GM23338 (cell line): Measurements from ENCODE around the gene RABIF. TPM values are rescaled to one million over a fixed set of nuclear protein-coding genes. Genes with fewer than 3 reads are reported as not detected.

Source experiments
- ATAC-seq: fragments of 200-7000 bp; cut with Tn5 transposase; 3 replicates; pipeline ENCODE4 v1.9.1; 2020
- DNase-seq: peaks from one replicate; pipeline ENCODE4 v3.0.0-alpha.2; 2015; ENCODE audit warnings: low spot score
- H2AFZ ChIP-seq: fragments of 200-600 bp; sonication (generic); 2 replicates; pipeline ENCODE4 v1.8.0; 2016; ENCODE audit warnings: antibody characterized with exemption, mild to moderate bottlenecking, moderate library complexity
- H3F3A ChIP-seq: fragments of 200-600 bp; sonication (generic); replicated peaks from 2 replicates; pipeline ENCODE4 v1.8.0; 2017; ENCODE audit warnings: antibody characterized with exemption, mixed run types, low read depth
- H3K27ac ChIP-seq: fragments of 200-600 bp; sonication (generic); 2 replicates; pipeline ENCODE4 v1.6.1; 2016; ENCODE audit warnings: low read depth
- H3K27me3 ChIP-seq: fragments of 200-600 bp; sonication (generic); 2 replicates; pipeline ENCODE4 v1.8.0; 2016; ENCODE audit warnings: mild to moderate bottlenecking, mixed run types, moderate library complexity; ENCODE audit not compliant: insufficient read depth
- H3K36me3 ChIP-seq: fragments of 200-600 bp; sonication (generic); 2 replicates; pipeline ENCODE4 v1.8.0; 2016; ENCODE audit warnings: mild to moderate bottlenecking; ENCODE audit not compliant: insufficient read depth
- H3K4me1 ChIP-seq: fragments of 200-600 bp; sonication (generic); 2 replicates; pipeline ENCODE4 v1.8.0; 2016; ENCODE audit warnings: mild to moderate bottlenecking, moderate library complexity; ENCODE audit not compliant: insufficient read depth
- H3K4me2 ChIP-seq: fragments of 200-600 bp; sonication (generic); 2 replicates; pipeline ENCODE4 v1.7.1; 2017; ENCODE audit warnings: mixed run types
- H3K4me3 ChIP-seq: fragments of 200-600 bp; sonication (generic); 2 replicates; pipeline ENCODE4 v1.6.1; 2016; ENCODE audit warnings: mixed run types
- H3K79me2 ChIP-seq: fragments of 200-600 bp; sonication (generic); replicated peaks from 2 replicates; pipeline ENCODE4 v1.8.0; 2017; ENCODE audit warnings: mild to moderate bottlenecking; ENCODE audit not compliant: insufficient read depth
- H3K9me2 ChIP-seq: fragments of 200-600 bp; sonication (generic); 2 replicates; pipeline ENCODE4 v1.8.0; 2017; ENCODE audit not compliant: insufficient read depth
- H4K20me1 ChIP-seq: fragments of 200-600 bp; sonication (generic); replicated peaks from 2 replicates; pipeline ENCODE4 v1.8.0; 2017; ENCODE audit warnings: mild to moderate bottlenecking; ENCODE audit not compliant: insufficient read depth
- H3K27ac Mint-ChIP-seq: 2 replicates; pipeline ENCODE4 v1.8.0; 2020; ENCODE audit warnings: inconsistent platforms, mild to moderate bottlenecking, moderate library complexity, mixed read lengths
- H3K27me3 Mint-ChIP-seq: 3 replicates; pipeline ENCODE4 v1.8.0; 2022; ENCODE audit warnings: low read depth, mild to moderate bottlenecking, moderate library complexity, mixed read lengths, inconsistent platforms; ENCODE audit not compliant: insufficient read depth, poor library complexity
- H3K36me3 Mint-ChIP-seq: 3 replicates; pipeline ENCODE4 v1.8.0; 2021; ENCODE audit warnings: low read depth, mild to moderate bottlenecking, inconsistent platforms, moderate library complexity, mixed read lengths
- H3K4me1 Mint-ChIP-seq: 3 replicates; pipeline ENCODE4 v1.8.0; 2020; ENCODE audit warnings: mild to moderate bottlenecking, inconsistent platforms, mixed read lengths
- H3K4me3 Mint-ChIP-seq: 3 replicates; pipeline ENCODE4 v1.8.0; 2021; ENCODE audit warnings: moderate library complexity, mild to moderate bottlenecking, inconsistent platforms, mixed read lengths
- H3K9me3 Mint-ChIP-seq: 3 replicates; pipeline ENCODE4 v1.8.0; 2020; ENCODE audit warnings: moderate library complexity, mild to moderate bottlenecking, inconsistent platforms, mixed read lengths
- EZH2 ChIP-seq: fragments of 200-600 bp; sonication (generic); IDR thresholded peaks from one replicate; pipeline ENCODE4 v1.8.0; 2017; ENCODE audit warnings: antibody characterized with exemption, mild to moderate bottlenecking, low read depth; ENCODE audit not compliant: unreplicated experiment
- EZH2phosphoT487 ChIP-seq: fragments of 200-600 bp; sonication (generic); IDR thresholded peaks from one replicate; pipeline ENCODE4 v1.8.1; 2018; ENCODE audit warnings: antibody characterized with exemption; ENCODE audit not compliant: unreplicated experiment
- ZNF114 ChIP-seq: fragments of 250-450 bp; sonication (Bioruptor Pico); IDR thresholded peaks from 2 replicates; pipeline ENCODE4 v1.5.0; 2020; ENCODE audit warnings: mild to moderate bottlenecking, moderate library complexity
- ZNF331 ChIP-seq: fragments of 250-450 bp; sonication (Bioruptor Pico); IDR thresholded peaks from 2 replicates; pipeline ENCODE4 v1.5.0; 2020; ENCODE audit warnings: low read depth, mild to moderate bottlenecking, moderate library complexity
- polyA plus RNA-seq: library from polyadenylated mRNA; unstranded; fragments of >200 nt; fragmentation: Nextera tagmentation; extraction: Ambion mirVana; gene quantifications from 2 replicates; pipeline ENCODE4 v1.2.1, GENCODE V29; 2016
- total RNA-seq: library from RNA; depleted of rRNA; stranded (reverse); fragments of >200 nt; shearing (Covaris generic); gene quantifications from 2 replicates; pipeline ENCODE4 v1.2.3, GENCODE V29; 2014
- TF ChIP-seq, protein P1 (sequence below): fragments of 250-450 bp; sonication (Bioruptor Pico); IDR thresholded peaks from 2 replicates; pipeline ENCODE4 v1.5.0; 2020; ENCODE audit warnings: mild to moderate bottlenecking, moderate library complexity
- TF ChIP-seq, protein P2 (sequence below): IDR thresholded peaks from one replicate; pipeline ENCODE4 v1.6.1; 2018; ENCODE audit warnings: antibody characterized with exemption; ENCODE audit not compliant: unreplicated experiment

The RABIF gene
- total and polyA plus RNA-seq, 2 experiments from 2014 or later: 4.9 to 7.6 TPM

DNA sequence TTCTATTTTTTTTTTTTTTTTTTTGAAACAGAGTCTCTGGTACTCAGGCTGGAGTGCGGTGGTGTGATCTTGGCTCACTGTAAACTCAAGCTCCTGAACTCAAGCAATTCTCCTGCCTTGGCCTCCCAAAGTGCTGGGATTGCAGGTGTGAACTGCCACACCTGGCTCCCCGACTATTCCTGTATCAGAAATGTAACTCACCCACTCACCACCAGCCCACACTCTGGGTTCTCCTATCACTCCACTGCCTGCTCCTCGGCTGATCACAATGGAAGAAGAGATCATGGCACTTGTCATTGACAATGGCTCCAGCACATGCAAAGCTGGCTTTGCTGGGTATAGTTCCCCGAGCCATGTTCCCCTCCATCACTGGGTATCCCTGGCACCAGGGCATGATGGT is 15.9 kb downstream of the RABIF start:
- no peaks in the 10 kb centered on the region for H3K79me2 ChIP-seq
- no peaks in the 10 kb centered on the region for H4K20me1 ChIP-seq
- peaks cover 1% of the 10 kb centered on the region for H3K27me3 Mint-ChIP-seq
- no peaks in the 10 kb centered on the region for H3K9me3 Mint-ChIP-seq
- H3K36me3 Mint-ChIP-seq: 0 out of 3 replicates have a peak, but pooled peaks cover 3% of the 10 kb centered on the region
- no peaks in the 10 kb centered on the region for H3K4me1 ChIP-seq
- no peaks in the 10 kb centered on the region for H3K4me1 Mint-ChIP-seq
- H3K27me3 ChIP-seq: no peaks in the 10 kb centered on the region
- H3K4me3 ChIP-seq: no peak overlapping the region
- H3F3A ChIP-seq: 0 out of 2 replicates have a peak, but pooled peaks cover 3% of the 10 kb centered on the region
- H3K9me2 ChIP-seq: no peaks in the 10 kb centered on the region
- no peak overlapping the region for H3K27ac ChIP-seq
- H3K27ac Mint-ChIP-seq: no peak overlapping the region
- ATAC-seq (no peak), DNase-seq (no peak)
- TF ChIP-seq EZH2: no peak
- TF ChIP-seq, protein P1, sequence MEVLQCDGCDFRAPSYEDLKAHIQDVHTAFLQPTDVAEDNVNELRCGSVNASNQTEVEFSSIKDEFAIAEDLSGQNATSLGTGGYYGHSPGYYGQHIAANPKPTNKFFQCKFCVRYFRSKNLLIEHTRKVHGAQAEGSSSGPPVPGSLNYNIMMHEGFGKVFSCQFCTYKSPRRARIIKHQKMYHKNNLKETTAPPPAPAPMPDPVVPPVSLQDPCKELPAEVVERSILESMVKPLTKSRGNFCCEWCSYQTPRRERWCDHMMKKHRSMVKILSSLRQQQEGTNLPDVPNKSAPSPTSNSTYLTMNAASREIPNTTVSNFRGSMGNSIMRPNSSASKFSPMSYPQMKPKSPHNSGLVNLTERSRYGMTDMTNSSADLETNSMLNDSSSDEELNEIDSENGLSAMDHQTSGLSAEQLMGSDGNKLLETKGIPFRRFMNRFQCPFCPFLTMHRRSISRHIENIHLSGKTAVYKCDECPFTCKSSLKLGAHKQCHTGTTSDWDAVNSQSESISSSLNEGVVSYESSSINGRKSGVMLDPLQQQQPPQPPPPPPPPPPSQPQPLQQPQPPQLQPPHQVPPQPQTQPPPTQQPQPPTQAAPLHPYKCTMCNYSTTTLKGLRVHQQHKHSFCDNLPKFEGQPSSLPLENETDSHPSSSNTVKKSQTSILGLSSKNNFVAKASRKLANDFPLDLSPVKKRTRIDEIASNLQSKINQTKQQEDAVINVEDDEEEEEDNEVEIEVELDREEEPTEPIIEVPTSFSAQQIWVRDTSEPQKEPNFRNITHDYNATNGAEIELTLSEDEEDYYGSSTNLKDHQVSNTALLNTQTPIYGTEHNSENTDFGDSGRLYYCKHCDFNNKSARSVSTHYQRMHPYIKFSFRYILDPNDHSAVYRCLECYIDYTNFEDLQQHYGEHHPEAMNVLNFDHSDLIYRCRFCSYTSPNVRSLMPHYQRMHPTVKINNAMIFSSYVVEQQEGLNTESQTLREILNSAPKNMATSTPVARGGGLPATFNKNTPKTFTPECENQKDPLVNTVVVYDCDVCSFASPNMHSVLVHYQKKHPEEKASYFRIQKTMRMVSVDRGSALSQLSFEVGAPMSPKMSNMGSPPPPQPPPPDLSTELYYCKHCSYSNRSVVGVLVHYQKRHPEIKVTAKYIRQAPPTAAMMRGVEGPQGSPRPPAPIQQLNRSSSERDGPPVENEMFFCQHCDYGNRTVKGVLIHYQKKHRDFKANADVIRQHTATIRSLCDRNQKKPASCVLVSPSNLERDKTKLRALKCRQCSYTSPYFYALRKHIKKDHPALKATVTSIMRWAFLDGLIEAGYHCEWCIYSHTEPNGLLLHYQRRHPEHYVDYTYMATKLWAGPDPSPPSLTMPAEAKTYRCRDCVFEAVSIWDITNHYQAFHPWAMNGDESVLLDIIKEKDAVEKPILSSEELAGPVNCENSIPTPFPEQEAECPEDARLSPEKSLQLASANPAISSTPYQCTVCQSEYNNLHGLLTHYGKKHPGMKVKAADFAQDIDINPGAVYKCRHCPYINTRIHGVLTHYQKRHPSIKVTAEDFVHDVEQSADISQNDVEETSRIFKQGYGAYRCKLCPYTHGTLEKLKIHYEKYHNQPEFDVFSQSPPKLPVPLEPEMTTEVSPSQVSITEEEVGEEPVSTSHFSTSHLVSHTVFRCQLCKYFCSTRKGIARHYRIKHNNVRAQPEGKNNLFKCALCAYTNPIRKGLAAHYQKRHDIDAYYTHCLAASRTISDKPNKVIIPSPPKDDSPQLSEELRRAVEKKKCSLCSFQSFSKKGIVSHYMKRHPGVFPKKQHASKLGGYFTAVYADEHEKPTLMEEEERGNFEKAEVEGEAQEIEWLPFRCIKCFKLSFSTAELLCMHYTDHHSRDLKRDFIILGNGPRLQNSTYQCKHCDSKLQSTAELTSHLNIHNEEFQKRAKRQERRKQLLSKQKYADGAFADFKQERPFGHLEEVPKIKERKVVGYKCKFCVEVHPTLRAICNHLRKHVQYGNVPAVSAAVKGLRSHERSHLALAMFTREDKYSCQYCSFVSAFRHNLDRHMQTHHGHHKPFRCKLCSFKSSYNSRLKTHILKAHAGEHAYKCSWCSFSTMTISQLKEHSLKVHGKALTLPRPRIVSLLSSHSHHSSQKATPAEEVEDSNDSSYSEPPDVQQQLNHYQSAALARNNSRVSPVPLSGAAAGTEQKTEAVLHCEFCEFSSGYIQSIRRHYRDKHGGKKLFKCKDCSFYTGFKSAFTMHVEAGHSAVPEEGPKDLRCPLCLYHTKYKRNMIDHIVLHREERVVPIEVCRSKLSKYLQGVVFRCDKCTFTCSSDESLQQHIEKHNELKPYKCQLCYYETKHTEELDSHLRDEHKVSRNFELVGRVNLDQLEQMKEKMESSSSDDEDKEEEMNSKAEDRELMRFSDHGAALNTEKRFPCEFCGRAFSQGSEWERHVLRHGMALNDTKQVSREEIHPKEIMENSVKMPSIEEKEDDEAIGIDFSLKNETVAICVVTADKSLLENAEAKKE (CRISPR knock-in tag): no peak
- TF ChIP-seq ZNF331 (CRISPR knock-in tag): no peak
- H2AFZ ChIP-seq: no peak overlapping the region
- no peak overlapping the region for H3K4me2 ChIP-seq
- no peak overlapping the region; the same call in 2 of the 3 replicates for H3K4me3 Mint-ChIP-seq
- H3K36me3 ChIP-seq: no peaks in the 10 kb centered on the region

DNA sequence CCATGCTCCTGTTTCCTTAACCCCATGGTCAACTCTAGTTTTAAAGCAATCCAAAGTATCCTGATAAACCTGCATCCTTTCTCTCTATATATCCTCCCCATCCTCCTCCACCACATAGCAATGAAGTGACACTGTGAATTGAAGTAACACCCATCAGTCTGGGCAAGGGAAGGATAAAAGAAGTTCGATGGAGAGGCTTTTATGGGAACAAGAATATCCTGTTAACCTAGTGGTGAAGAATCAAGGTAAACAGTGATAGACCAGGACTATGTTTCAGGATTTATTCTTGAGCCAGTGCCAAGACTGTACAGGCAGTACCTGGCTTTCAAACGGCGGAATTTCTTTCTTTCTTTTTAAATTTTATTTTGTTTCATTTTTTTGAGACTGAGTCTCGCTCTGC is 17.6 kb downstream of the RABIF start:
- no peaks in the 10 kb centered on the region for H4K20me1 ChIP-seq
- no peak for TF ChIP-seq ZNF331 (CRISPR knock-in tag)
- TF ChIP-seq, protein P2, sequence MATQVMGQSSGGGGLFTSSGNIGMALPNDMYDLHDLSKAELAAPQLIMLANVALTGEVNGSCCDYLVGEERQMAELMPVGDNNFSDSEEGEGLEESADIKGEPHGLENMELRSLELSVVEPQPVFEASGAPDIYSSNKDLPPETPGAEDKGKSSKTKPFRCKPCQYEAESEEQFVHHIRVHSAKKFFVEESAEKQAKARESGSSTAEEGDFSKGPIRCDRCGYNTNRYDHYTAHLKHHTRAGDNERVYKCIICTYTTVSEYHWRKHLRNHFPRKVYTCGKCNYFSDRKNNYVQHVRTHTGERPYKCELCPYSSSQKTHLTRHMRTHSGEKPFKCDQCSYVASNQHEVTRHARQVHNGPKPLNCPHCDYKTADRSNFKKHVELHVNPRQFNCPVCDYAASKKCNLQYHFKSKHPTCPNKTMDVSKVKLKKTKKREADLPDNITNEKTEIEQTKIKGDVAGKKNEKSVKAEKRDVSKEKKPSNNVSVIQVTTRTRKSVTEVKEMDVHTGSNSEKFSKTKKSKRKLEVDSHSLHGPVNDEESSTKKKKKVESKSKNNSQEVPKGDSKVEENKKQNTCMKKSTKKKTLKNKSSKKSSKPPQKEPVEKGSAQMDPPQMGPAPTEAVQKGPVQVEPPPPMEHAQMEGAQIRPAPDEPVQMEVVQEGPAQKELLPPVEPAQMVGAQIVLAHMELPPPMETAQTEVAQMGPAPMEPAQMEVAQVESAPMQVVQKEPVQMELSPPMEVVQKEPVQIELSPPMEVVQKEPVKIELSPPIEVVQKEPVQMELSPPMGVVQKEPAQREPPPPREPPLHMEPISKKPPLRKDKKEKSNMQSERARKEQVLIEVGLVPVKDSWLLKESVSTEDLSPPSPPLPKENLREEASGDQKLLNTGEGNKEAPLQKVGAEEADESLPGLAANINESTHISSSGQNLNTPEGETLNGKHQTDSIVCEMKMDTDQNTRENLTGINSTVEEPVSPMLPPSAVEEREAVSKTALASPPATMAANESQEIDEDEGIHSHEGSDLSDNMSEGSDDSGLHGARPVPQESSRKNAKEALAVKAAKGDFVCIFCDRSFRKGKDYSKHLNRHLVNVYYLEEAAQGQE: no peak
- no peak for TF ChIP-seq ZNF114
- TF ChIP-seq EZH2phosphoT487: no peak

More for the DNA sequence above, 17.6 kb downstream of the RABIF start:
- H3K27me3 ChIP-seq: no peaks in the 10 kb centered on the region
- no peak overlapping the region for H3K27ac ChIP-seq
- no peak overlapping the region for H3K4me2 ChIP-seq
- H3F3A ChIP-seq: no peaks in the 10 kb centered on the region
- no peak for ATAC-seq
- H3K9me2 ChIP-seq: no peaks in the 10 kb centered on the region
- peaks cover 1% of the 10 kb centered on the region for H3K27me3 Mint-ChIP-seq
- no peaks in the 10 kb centered on the region for H3K36me3 ChIP-seq
- no peak overlapping the region for H3K27ac Mint-ChIP-seq
- H3K4me3 Mint-ChIP-seq: no peak overlapping the region
- H3K9me3 Mint-ChIP-seq: no peaks in the 10 kb centered on the region
- H2AFZ ChIP-seq: no peak overlapping the region
- H3K36me3 Mint-ChIP-seq: 0 out of 3 replicates have a peak, but pooled peaks cover 3% of the 10 kb centered on the region
- DNase-seq: no peak
- H3K4me3 ChIP-seq: no peak overlapping the region
- no peaks in the 10 kb centered on the region for H3K4me1 Mint-ChIP-seq
- H3K4me1 ChIP-seq: no peaks in the 10 kb centered on the region
- H3K79me2 ChIP-seq: no peaks in the 10 kb centered on the region
